Measurements from ENCODE around the gene GLRX.
A peak's percentile ranks its signal among the peaks of the same experiment; 100 is the strongest.
"Not testable (repeated sequence)": the region's sequence is repeated elsewhere in the genome, so short reads cannot be mapped to it uniquely, and the experiment has no call there.

GLRX gene

GRCh38 chr5:95852567-95852966 is 30.0 kb upstream of the GLRX start:
- no peak for DNase-seq (ENCODE audit: low read depth in 2 of 2)

GRCh38 chr5:95851141-95851540 is 28.6 kb upstream of the GLRX start:
- DNase-seq (ENCODE audit: low read depth in 2 of 2): not testable (repeated sequence)

GRCh38 chr5:95850391-95850894 is 27.9 kb upstream of the GLRX start:
- no peak for DNase-seq (ENCODE audit: low read depth in 2 of 2)

GRCh38 chr5:95848701-95849100 is 26.2 kb upstream of the GLRX start:
- DNase-seq (ENCODE audit: low read depth in 2 of 2): no peak

- no peak for DNase-seq (ENCODE audit: low read depth in 2 of 2)
Measured at GRCh38 chr5:95847261-95847592, 24.7 kb upstream of the GLRX start.

GRCh38 chr5:95846554-95847260 is 24.2 kb upstream of the GLRX start:
- peak; percentile 43 to 55 for DNase-seq (ENCODE audit: low read depth in 2 of 2)

DNA sequence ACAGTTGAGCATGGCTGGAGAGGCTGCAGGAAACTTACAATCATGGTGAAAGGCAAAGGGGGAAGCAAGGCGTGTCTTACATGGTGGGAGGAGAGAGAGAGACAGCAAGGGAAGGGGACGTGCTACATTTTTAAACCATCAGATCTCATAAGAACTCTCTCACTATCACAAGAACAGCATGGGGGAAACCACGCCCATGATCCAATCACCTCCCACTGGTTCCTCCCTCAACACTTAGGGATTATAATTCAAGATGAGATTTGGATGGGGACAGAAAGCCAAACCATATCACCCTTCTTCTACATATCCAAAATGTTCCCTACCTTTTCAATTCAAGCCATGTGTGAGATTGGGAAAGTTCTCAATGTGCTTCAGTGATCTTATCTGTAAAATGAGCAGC is 22.9 kb upstream of the GLRX start:
- no peak for DNase-seq (ENCODE audit: low read depth in 2 of 2)

- no peak for DNase-seq (ENCODE audit: low read depth in 2 of 2)
Measured at GRCh38 chr5:95843733-95844223, 21.3 kb upstream of the GLRX start.

DNA sequence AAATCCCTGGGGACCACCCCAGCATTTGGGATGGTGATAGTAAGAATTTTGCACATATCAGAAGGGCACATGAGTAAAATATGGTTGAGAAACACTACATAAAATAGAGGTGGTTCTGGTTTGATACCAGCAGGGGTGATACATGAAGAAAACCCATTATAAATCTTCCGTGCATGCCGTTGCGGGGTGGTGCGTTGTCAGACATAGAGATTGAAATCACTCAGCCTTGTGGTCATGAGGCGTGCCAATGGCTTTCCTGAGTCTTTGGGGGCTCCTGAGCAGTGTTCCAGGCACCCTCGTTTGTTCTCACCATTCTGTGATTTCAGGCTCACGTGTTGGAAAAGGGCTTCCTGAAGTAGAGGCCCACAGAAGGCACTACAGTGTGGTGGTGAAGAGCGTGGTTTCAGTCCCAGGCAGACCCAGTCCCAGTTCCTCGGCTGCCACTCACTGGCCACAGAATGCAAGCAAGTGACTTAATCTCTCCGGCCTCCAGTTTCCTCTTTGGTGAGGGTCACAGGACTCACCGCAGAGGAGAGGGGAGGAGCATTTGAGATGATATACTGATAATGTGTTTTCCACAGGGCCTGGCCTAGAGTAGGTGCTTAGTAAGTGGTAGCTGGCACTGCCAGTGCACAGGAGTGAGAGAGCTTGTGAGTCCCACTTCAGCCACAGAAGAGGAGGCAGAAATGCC is 20.5 kb upstream of the GLRX start:
- DNase-seq (ENCODE audit: low read depth in 2 of 2): peak in 1 of 2 donors; percentile 60

- no peak for DNase-seq (ENCODE audit: low read depth in 2 of 2)
Measured at GRCh38 chr5:95841914-95842812, 19.6 kb upstream of the GLRX start.

GRCh38 chr5:95840956-95841705 is 18.6 kb upstream of the GLRX start:
- DNase-seq (ENCODE audit: low read depth in 2 of 2): no peak

GRCh38 chr5:95839658-95840057 is 17.1 kb upstream of the GLRX start:
- DNase-seq (ENCODE audit: low read depth in 2 of 2): no peak

- no peak for DNase-seq (ENCODE audit: low read depth in 2 of 2)
Measured at GRCh38 chr5:95838556-95838955, 16.0 kb upstream of the GLRX start.

GRCh38 chr5:95838001-95838520 is 15.5 kb upstream of the GLRX start:
- no peak for DNase-seq (ENCODE audit: low read depth in 2 of 2)

DNA sequence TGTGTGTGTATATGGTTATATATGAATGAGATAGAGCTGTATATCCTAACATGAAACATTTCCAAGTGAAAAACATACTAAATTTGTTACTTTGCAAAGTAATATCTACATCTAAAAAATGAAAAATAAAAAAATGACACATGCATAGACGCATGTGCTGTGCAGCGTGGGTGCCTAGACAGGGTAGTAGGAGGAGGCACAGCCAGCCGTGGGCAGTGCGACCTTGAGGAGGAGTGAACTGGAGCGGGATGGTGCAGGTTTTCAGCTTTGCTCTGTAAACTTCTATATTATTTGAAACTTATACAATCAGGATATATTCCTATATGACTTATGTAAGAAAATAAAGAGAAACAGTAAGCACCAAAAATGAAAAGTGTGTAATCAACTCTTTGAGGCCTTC is 15.0 kb upstream of the GLRX start:
- DNase-seq (ENCODE audit: low read depth in 2 of 2): no peak

GRCh38 chr5:95836971-95837370 is 14.4 kb upstream of the GLRX start:
- not testable (repeated sequence) for DNase-seq (ENCODE audit: low read depth in 2 of 2)

DNA sequence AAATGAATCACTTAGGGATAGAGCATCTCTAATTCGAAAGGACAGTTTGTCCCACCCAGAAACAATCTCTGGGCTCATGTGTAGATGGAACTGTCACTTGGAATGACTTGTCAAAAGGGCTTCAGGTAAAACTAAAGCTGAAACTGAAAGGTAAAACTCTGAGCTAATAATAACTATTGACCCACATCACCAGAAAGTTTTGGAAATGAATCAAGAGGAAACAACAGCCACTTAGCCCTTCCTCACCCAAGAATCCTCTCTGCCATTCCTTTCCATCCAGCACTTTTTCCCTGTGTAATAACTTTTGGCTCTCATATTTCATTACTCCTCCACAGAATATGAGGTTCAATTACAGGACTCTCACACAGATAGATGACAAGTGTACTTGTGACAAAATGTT is 14.0 kb upstream of the GLRX start:
- DNase-seq (ENCODE audit: low read depth in 2 of 2): no peak

GRCh38 chr5:95835682-95836385 is 13.3 kb upstream of the GLRX start:
- DNase-seq (ENCODE audit: low read depth in 2 of 2): no peak

DNA sequence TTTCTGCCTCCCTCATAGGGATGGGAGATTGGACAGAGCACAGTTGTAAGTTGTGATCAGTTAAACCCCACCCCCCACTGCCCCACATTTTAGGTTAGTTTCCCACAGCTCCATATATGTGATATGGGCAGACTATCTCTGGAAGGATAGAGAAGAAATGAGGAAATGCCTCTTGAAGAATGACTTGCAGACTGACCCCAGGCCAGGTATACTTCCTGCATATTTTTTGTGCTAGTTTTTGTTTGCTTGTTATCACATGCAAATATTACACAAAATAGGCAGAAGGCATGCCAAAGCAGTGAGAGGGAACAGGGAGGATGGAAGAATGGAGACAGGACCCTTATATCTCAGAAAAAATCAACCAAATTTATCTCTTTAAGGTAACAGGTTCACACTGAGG is 10.1 kb upstream of the GLRX start:
- DNase-seq (ENCODE audit: low read depth in 2 of 2): no peak

- no peak for DNase-seq (ENCODE audit: low read depth in 2 of 2)
Measured at GRCh38 chr5:95830226-95830625, 7.7 kb upstream of the GLRX start.

- no peak for DNase-seq (ENCODE audit: low read depth in 2 of 2)
Measured at GRCh38 chr5:95827892-95828246, 5.3 kb upstream of the GLRX start.
